GM12878 (cell line): ENCODE data around the gene TLDC2. TPM values are rescaled to one million over a fixed set of nuclear protein-coding genes. Genes with fewer than 3 reads are reported as not detected.

Source experiments
- ATF7 ChIP-seq: fragments of 450-650 bp; IDR thresholded peaks from 2 replicates; pipeline ENCODE4 v1.6.1; 2016; ENCODE audit warnings: low read depth, mild to moderate bottlenecking
- BMI1 ChIP-seq: fragments of 450-650 bp; IDR thresholded peaks from 2 replicates; pipeline ENCODE4 v1.6.1; 2016; ENCODE audit warnings: mild to moderate bottlenecking, moderate library complexity, borderline replicate concordance
- CEBPB ChIP-seq, 2 experiments: fragments of 150-350 bp in 1 of 2; IDR thresholded peaks; 2 replicates each; pipeline ENCODE4 v1.6.1; 2012 to 2014; ENCODE audit warnings: low read depth in 2 of 2, low read length in 2 of 2, borderline replicate concordance in 1 of 2, inconsistent platforms in 1 of 2
- CHD1 ChIP-seq: IDR thresholded peaks from 2 replicates; pipeline ENCODE4 v1.6.1; 2012; ENCODE audit warnings: low read depth, low read length, improper control_type of control experiment
- ESRRA ChIP-seq: IDR thresholded peaks from 2 replicates; pipeline ENCODE4 v1.6.1; 2012; ENCODE audit warnings: mild to moderate bottlenecking, low read length, improper control_type of control experiment
- ETV6 ChIP-seq, 2 experiments: fragments of 450-650 bp in 1 of 2; IDR thresholded peaks in 1 of 2; conservative IDR thresholded peaks in 1 of 2; 2 replicates each; pipeline ENCODE4 v1.6.1; 2014; ENCODE audit warnings: antibody characterized with exemption in 1 of 2, borderline replicate concordance in 1 of 2, low read depth in 1 of 2, mild to moderate bottlenecking in 1 of 2, moderate library complexity in 1 of 2
- EZH2 ChIP-seq: IDR thresholded peaks from 2 replicates; pipeline ENCODE4 v1.6.1; 2012; ENCODE audit warnings: low read depth, mild to moderate bottlenecking, control low read depth, inconsistent platforms, low read length, borderline replicate concordance; ENCODE audit not compliant: control insufficient read depth
- IKZF1 ChIP-seq: fragments of 450-650 bp; conservative IDR thresholded peaks from 2 replicates; pipeline ENCODE4 v1.6.1; 2017; ENCODE audit warnings: antibody characterized with exemption, mild to moderate bottlenecking
- IKZF2 ChIP-seq, 2 experiments: fragments of 450-650 bp; IDR thresholded peaks; 2 replicates each; pipeline ENCODE4 v1.6.1; 2017; ENCODE audit warnings: mild to moderate bottlenecking in 2 of 2, moderate library complexity in 2 of 2
- KAT2A ChIP-seq: conservative IDR thresholded peaks from 2 replicates; pipeline ENCODE4 v1.6.1; 2011; ENCODE audit warnings: low read depth, low read length; ENCODE audit not compliant: control insufficient read depth
- MEF2A ChIP-seq: IDR thresholded peaks from 2 replicates; pipeline ENCODE4 v1.6.1; 2011; ENCODE audit warnings: low read depth, mild to moderate bottlenecking, low read length, moderate library complexity; ENCODE audit not compliant: insufficient read depth
- MEF2B ChIP-seq: fragments of 450-650 bp; IDR thresholded peaks from 2 replicates; pipeline ENCODE4 v1.6.1; 2018; ENCODE audit warnings: mild to moderate bottlenecking, moderate library complexity; ENCODE audit not compliant: partially characterized antibody, poor library complexity, severe bottlenecking
- NR2F1 ChIP-seq: fragments of 450-650 bp; conservative IDR thresholded peaks from 2 replicates; pipeline ENCODE4 v1.6.1; 2017; ENCODE audit warnings: mild to moderate bottlenecking
- POLR2AphosphoS2 ChIP-seq: IDR thresholded peaks from 2 replicates; pipeline ENCODE4 v1.6.1; 2011; ENCODE audit warnings: low read depth, mild to moderate bottlenecking, low read length, improper control_type of control experiment, moderate library complexity
- RELA ChIP-seq: fragments of 450-650 bp; IDR thresholded peaks from 2 replicates; pipeline ENCODE4 v1.8.0; 2014; ENCODE audit warnings: borderline replicate concordance; ENCODE audit not compliant: partially characterized antibody
- SMARCA5 ChIP-seq: fragments of 450-650 bp; IDR thresholded peaks from 2 replicates; pipeline ENCODE4 v1.6.1; 2017; ENCODE audit warnings: mild to moderate bottlenecking
- YBX1 ChIP-seq: fragments of 450-650 bp; IDR thresholded peaks from 2 replicates; pipeline ENCODE4 v1.6.1; 2016; ENCODE audit warnings: antibody characterized with exemption
- ZBED1 ChIP-seq: IDR thresholded peaks from 2 replicates; pipeline ENCODE4 v1.6.1; 2016; ENCODE audit warnings: borderline replicate concordance
- polyA plus RNA-seq, 11 experiments: library from polyadenylated mRNA; depleted of rRNA in 4 of 11; unstranded in 6 of 11; stranded (reverse) in 5 of 11; fragments of >200 nt; fragmentation: Nextera tagmentation in 4 of 11; fragmentation: Illumina TruSeq in 1 of 11; extraction: Ambion mirVana in 4 of 11; extraction: Trizol in 1 of 11; gene quantifications; 1 replicate in 1 of 11; 2 replicates in 10 of 11; pipeline versions ENCODE4 v1.2.1 to v1.2.3, GENCODE V29; 2011 to 2016; ENCODE audit warnings: inconsistent platforms in 2 of 11, missing spikeins in 2 of 11, low read depth in 1 of 11
- total RNA-seq, 4 experiments: library from RNA; depleted of rRNA in 3 of 4; stranded (reverse); fragments of >200 nt in 3 of 4; fragmentation: Illumina TruSeq in 1 of 4; extraction: Trizol in 1 of 4; gene quantifications; 2 replicates each; pipeline versions ENCODE4 v1.2.1 to v1.2.3, GENCODE V29; 2013 to 2021
- TF ChIP-seq, protein P1 (sequence below): fragments of 450-650 bp; IDR thresholded peaks from 2 replicates; pipeline ENCODE4 v1.6.1; 2018; ENCODE audit warnings: borderline replicate concordance, mild to moderate bottlenecking; ENCODE audit not compliant: partially characterized antibody
- TF ChIP-seq, protein P2 (sequence below): IDR thresholded peaks from 2 replicates; pipeline ENCODE4 v1.6.1; 2012; ENCODE audit warnings: low read depth, low read length, improper control_type of control experiment
- TF ChIP-seq, protein P3 (sequence below): fragments of 450-650 bp; IDR thresholded peaks from 2 replicates; pipeline ENCODE4 v1.6.1; 2017; ENCODE audit warnings: antibody characterized with exemption, mild to moderate bottlenecking, moderate library complexity
- TF ChIP-seq, protein P4 (sequence below): fragments of 450-650 bp; IDR thresholded peaks from 2 replicates; pipeline ENCODE4 v1.6.1; 2016; ENCODE audit warnings: mild to moderate bottlenecking

Gene TLDC2
- total and polyA plus RNA-seq, 10 of the 15 experiments (the other 5 are each of a cell fraction or from before 2014, with no cell fraction given): 0.05 to 0.41 (median 0.21) TPM

DNA sequence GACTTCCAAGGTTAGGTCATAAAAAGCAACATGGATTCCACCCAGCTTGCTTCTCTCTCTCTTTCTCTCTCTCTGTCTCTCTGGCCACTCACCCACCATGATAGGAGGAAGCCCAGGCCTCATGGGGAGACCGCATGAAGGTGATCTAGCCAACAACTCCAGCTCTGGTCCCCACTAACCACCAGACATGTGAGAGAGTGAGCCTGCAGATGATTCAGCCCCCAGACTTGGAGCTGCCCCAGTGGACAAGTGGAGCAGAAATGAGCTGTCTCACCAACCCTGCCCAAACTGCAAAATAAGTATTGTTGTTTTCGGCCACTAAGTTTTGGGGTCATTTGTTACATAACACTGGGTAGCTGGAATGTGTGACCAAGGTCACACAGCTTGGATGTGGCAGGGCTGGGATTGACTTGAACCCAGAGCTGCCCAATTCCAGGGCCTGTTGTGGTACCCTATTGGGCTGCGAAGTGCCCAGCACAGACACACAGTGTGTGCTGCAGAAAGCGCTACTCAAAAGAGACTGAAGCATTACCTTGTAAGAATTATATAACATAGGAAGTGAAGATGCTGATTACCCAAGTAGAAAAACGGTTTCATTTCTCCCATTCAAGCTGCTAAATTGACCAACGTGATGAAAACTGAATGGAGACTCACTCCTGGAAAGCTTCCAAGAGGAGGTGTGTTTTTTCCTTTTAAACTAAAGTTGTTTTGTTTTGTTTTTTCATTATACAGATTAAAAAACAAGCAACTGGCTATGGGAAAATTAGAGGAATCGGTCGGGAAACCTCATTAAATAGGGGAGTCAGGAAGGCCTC lies 9.1 kb upstream of the TLDC2 start (continued):
- TF ChIP-seq, protein P1, sequence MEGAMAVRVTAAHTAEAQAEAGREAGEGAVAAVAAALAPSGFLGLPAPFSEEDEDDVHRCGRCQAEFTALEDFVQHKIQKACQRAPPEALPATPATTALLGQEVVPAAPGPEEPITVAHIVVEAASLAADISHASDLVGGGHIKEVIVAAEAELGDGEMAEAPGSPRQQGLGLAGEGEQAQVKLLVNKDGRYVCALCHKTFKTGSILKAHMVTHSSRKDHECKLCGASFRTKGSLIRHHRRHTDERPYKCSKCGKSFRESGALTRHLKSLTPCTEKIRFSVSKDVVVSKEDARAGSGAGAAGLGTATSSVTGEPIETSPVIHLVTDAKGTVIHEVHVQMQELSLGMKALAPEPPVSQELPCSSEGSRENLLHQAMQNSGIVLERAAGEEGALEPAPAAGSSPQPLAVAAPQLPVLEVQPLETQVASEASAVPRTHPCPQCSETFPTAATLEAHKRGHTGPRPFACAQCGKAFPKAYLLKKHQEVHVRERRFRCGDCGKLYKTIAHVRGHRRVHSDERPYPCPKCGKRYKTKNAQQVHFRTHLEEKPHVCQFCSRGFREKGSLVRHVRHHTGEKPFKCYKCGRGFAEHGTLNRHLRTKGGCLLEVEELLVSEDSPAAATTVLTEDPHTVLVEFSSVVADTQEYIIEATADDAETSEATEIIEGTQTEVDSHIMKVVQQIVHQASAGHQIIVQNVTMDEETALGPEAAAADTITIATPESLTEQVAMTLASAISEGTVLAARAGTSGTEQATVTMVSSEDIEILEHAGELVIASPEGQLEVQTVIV: no peak
- TF ChIP-seq ETV6 (conservative IDR thresholded peaks at IDR 0.05 in 1 of 2, IDR thresholded peaks at IDR 0.05 in 1 of 2; ENCODE audit: borderline replicate concordance in 1 of 2, low read depth in 1 of 2) (no peak), MEF2B (no peak), IKZF1 (peak; percentile 63), RELA (no peak), ESRRA (no peak), POLR2AphosphoS2 (no peak), NR2F1 (no peak), SMARCA5 (no peak), CHD1 (no peak), ATF7 (0 out of 2 replicates have a peak, but pooled peaks have one; percentile 14), CEBPB (IDR thresholded peaks at IDR 0.05; ENCODE audit: borderline replicate concordance in 1 of 2, low read depth in 2 of 2, low read length in 2 of 2) (no peak), KAT2A (no peak), EZH2 (no peak), MEF2A (no peak), ZBED1 (no peak), YBX1 (no peak), BMI1 (no peak), IKZF2 (IDR thresholded peaks at IDR 0.05) (peak; percentile 50 to 68; a peak in 2 of 4 replicates)
- TF ChIP-seq, protein P2, sequence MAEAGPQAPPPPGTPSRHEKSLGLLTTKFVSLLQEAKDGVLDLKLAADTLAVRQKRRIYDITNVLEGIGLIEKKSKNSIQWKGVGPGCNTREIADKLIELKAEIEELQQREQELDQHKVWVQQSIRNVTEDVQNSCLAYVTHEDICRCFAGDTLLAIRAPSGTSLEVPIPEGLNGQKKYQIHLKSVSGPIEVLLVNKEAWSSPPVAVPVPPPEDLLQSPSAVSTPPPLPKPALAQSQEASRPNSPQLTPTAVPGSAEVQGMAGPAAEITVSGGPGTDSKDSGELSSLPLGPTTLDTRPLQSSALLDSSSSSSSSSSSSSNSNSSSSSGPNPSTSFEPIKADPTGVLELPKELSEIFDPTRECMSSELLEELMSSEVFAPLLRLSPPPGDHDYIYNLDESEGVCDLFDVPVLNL: no peak
- TF ChIP-seq, protein P3, sequence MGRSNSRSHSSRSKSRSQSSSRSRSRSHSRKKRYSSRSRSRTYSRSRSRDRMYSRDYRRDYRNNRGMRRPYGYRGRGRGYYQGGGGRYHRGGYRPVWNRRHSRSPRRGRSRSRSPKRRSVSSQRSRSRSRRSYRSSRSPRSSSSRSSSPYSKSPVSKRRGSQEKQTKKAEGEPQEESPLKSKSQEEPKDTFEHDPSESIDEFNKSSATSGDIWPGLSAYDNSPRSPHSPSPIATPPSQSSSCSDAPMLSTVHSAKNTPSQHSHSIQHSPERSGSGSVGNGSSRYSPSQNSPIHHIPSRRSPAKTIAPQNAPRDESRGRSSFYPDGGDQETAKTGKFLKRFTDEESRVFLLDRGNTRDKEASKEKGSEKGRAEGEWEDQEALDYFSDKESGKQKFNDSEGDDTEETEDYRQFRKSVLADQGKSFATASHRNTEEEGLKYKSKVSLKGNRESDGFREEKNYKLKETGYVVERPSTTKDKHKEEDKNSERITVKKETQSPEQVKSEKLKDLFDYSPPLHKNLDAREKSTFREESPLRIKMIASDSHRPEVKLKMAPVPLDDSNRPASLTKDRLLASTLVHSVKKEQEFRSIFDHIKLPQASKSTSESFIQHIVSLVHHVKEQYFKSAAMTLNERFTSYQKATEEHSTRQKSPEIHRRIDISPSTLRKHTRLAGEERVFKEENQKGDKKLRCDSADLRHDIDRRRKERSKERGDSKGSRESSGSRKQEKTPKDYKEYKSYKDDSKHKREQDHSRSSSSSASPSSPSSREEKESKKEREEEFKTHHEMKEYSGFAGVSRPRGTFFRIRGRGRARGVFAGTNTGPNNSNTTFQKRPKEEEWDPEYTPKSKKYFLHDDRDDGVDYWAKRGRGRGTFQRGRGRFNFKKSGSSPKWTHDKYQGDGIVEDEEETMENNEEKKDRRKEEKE: no peak
- TF ChIP-seq, protein P4, sequence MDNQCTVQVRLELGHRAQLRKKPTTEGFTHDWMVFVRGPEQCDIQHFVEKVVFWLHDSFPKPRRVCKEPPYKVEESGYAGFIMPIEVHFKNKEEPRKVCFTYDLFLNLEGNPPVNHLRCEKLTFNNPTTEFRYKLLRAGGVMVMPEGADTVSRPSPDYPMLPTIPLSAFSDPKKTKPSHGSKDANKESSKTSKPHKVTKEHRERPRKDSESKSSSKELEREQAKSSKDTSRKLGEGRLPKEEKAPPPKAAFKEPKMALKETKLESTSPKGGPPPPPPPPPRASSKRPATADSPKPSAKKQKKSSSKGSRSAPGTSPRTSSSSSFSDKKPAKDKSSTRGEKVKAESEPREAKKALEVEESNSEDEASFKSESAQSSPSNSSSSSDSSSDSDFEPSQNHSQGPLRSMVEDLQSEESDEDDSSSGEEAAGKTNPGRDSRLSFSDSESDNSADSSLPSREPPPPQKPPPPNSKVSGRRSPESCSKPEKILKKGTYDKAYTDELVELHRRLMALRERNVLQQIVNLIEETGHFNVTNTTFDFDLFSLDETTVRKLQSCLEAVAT: no peak
